GM19043 (cell line): ENCODE measurements around the gene SPATA31A3.
"Not testable (repeated sequence)": the region's sequence is repeated elsewhere in the genome, so short reads cannot be mapped to it uniquely, and the experiment has no call there.

ENCODE experiments used
- ATAC-seq: cut with Tn5 transposase; IDR thresholded peaks from one replicate; pipeline ENCODE4 v1.9.1; 2021; ENCODE audit warnings: low read depth; ENCODE audit not compliant: unreplicated experiment

Gene SPATA31A3

GRCh38 chr9:66992450-66992849 is at the start of gene SPATA31A3:
SPATA31A3 (minus strand) TSS chr9:66992550; CDS start chr9:66992521, 29 bp downstream.
- not testable (repeated sequence) for ATAC-seq

GRCh38 chr9:66952576-66952975 is 39.8 kb downstream of the SPATA31A3 start:
- not testable (repeated sequence) for ATAC-seq

- ATAC-seq, result not testable (repeated sequence)
Measured at GRCh38 chr9:66942400-66943155, 49.8 kb downstream of the SPATA31A3 start.

GRCh38 chr9:66939878-66940830 is 52.2 kb downstream of the SPATA31A3 start:
- ATAC-seq, result not testable (repeated sequence)

GRCh38 chr9:66938322-66938721 is 54.0 kb downstream of the SPATA31A3 start:
- not testable (repeated sequence) for ATAC-seq

- not testable (repeated sequence) for ATAC-seq
Measured at GRCh38 chr9:66937662-66938061, 54.7 kb downstream of the SPATA31A3 start.
